ENCODE data around the gene SAMD4A.
"Not testable (repeated sequence)": the region's sequence is repeated elsewhere in the genome, so short reads cannot be mapped to it uniquely, and the experiment has no call there.

SAMD4A gene

DNA sequence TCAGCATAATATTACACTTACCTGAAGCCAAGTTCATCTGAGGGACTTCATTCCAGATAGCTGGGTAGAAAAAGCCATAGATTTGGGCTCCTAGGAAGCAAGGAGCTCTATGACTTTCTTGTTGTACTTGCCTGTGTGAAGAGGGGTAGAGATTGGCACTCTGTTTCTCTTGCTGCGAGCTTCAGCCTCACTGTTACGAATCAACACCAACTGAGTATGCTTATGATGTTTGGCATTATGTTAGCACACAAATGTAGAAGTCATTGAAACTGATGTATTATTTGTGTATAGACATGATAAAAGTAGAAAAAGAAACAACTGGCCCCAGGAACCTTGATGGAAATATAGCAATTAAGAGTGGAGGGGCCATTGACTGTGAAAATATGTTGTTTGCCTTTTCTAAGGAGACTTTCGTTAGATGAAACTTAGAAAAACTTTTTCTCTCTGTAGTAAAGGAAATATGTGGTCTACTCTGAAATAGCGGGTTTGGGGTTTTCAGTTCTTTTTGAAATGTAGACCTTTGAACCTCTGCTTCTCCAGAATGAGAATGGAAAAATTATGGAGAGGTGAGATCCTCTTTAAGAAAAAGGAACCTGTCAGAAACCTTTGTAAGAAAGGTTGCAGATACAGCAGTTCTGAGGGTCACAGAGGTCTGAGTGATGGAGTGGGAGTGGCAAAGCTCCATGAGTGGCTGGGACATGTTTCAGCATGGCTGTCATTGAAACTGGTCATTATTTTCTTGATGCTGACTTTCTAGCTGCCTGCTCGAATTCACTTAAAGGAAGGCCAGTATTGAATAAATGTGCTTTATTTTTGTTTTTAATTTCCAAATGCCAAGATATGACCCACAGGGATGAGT is 175.8 kb downstream of the SAMD4A start:
- DNase-seq = no peak

DNA sequence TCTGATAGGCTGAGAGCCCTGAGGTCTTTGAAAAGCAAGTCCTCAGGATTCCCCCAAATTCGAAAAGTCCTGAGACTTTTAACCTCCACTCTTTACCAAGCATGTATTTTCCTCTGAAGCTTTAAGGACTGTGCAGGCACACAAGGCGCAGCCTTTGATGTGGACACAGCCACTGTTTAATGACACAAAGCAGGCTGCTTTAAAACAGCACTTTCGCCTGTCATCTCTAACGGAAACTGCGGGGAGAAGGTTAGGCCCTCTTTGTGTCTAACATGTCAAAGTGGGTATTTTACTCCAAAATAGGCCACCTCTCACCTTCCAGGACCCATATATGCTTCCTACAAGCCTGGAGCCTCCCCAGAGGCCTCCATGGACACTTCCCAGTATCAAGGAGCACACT is 176.5 kb downstream of the SAMD4A start:
- no peak for DNase-seq

DNA sequence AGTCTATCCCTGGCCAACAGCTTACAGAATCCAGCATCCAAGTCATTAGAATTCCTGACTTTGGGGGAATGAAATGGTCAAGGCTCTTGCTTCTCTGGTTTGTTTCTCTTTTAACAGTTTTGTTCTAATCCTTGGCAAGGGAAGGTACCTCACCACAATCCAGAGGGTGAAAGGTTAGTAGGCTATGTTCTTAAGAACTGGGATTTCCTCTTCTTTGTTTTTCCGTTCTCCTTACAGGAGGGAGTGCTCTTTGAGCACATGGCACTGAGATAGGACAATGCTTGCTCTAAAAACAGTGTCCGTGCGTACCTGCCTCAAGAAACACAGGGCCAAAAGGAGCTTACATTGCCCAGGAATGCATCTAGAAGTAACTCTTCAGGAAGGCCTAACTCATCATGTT is 179.1 kb downstream of the SAMD4A start:
- DNase-seq = no peak

DNA sequence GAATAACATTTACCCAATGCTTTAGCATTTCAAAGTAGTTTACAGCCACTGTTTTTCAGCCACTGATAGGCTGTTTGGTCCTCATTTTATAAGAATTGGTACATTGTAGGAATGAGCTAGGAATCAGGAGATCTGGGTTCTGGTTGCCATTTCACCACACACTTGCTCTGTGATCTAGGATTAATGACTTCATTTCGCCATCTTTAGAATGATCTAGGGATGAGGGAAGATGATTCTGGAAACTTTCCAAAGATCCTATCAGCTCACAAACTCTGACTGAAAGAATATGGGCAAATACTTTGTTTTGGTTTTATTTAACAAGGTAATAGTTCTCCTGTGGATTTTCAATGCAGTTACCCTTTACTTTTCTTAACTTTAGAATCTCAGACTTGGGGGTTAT is 180.7 kb downstream of the SAMD4A start:
- no peak for DNase-seq

DNA sequence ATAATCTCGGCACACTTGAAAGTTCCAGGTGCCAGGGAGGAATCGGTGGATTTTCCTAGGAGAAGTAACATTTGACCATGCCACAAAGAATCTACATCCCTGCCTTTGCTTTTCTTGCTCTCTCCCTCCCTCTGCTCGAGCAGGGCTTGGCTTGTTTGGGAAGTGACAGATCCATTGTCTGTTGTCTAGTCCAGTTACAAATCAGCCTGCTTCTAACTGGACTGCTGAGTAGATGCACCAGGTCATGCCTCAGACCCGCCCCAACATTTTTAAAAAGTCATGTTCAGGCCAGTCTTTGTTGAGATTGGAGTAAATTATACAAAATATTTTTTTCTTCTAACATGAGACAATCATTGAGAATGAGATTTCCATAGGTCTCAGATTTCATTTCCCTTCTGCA is 182.3 kb downstream of the SAMD4A start:
- DNase-seq = no peak

DNA sequence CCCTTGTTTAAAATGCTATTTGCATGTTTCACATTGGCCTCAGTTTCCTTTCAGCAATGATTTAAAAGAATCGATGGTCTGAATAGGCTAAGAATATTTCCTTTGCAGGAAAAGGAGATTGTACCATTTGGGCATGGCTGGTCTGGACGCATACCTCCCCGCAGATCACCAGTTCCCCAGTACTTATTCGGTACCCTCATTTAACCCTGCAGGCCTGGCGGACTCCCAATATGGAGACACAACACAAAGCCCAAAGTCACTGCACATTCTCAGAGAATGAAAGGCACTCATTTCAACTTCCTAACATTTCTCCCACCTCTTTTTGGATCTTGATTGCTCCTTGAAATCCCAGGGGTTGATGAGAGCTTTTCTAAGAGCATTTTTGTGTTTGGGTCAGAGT is 182.8 kb downstream of the SAMD4A start:
- no peak for DNase-seq

DNA sequence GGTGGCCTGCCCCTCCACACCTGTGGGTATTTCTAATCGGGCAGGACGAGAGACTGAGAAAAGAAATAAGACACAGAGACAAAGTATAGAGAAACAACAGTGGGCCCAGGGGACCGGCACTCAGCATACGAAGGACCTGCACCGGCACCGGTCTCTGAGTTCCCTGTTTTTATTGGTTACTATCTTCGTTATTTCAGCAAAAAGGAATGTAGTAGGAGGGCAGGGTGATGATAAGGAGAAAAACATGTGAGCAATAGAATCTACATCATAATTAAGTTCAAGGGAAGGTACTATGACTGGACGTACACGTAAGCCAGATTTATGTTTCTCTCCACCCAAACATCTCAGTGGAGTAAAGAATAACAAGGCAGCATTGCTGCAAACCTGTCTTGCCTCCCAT is 185.7 kb downstream of the SAMD4A start:
- DNase-seq = not testable (repeated sequence)

DNA sequence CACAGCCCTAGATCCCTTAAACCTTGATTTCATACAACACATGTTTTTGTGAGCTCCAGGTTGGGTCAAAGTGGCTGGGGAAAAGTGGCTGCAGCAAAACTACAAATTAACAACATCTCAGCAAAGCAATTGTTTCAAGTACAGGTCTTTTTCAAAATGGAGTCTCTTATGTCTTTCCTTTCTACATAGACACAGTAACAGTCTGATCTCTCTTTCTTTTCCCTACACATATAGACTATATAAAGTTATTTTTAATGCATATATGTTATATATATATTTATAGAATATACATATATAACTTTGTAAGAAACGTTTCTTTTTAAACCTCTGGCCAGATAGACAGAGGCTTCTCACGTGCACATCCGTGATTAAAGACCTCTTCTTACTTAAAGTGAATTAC is 186.5 kb downstream of the SAMD4A start:
- DNase-seq = not testable (repeated sequence)

DNA sequence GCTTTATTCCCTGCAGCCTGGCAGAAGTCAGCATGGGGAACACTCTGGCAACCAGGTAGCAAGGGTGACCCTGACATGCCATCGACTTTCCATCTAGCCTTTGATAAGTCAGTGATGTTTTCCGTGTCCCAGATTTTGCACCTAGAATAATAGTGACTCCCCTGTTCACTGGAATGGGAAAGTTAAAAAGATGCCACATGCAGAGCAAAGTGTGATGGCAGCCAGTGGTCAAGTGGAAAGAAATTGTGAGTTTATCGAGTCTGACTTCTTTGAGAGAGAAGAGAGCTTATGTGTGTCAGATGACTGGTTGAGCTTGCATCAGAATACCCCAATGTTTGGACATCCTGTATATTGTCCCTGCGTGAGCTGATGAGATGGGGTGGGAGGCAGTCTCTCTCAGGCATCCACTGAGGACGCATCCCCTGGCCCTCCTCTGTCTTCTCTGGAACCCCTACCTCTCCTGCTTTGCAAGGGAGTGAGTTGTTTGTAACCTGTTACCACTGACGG is 187.2 kb downstream of the SAMD4A start:
- DNase-seq = no peak

DNA sequence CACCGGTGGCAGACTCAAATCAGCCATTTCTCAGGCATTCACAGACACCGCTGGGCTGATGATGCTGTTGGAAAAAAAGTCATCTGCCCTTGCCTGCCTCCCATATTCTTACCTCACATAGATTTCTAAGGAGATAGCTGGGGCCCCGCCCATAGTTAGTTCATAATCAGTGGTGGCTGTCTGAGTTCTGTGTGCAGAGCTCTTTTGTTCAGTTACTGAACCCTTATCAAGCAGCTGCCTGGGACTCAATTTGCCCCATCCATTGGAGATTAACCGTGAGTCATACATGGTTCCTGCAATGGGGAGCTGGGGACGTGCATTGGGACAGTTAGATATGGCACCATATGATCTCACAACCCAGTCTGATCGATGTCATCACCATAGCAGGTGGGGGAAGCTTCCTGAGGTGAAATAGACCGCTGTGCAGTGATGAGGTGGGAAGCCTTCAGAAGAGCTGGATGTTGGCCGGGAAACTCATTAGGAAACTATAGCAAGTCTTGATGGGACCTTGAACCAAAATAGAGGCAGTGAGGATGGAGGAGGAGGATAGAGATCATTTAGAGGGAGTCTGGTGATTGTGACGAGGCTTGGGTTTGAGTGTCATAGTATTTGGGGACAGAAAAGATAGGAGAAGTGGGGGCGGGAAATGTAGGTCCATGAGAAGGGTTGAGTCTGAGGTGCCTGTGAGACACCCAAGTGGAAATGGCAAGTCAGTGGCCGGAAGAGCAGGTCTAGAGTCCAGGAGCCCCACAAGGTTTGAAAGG is 187.9 kb downstream of the SAMD4A start:
- DNase-seq = no peak

DNA sequence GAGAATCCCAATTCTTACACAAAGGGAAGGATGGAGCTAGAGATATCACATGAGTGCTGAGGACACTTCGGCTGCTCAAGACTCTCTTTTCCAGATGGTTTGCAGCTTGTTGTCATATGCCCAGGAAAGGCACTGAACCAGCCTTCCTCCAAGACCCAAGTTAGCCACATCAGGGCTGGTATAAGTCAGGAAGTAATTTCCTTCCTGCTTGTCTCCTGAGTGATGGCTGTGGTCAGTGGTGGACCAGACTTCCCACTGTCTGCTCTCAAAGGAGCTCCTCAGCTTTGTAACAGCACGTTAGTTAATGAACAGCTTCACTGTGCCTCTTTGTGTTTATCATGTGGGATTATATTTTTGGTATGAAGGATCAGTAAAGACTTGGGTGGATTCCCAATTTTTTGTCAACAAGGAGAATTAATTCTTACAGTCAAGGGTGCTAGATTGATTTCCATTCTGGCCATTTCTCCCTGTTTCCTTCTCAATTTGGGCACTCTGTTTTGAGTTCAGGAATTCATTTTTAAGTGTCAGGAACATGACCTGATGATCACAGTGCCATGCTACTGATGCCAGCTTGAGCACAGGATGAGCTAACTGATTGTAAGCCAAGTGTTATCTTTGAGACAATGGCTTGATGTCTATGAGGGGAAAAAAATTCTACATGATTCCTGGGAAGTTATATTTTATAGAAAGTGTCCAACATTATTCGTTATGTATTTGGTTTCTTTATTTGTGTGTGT is 189.9 kb downstream of the SAMD4A start:
- DNase-seq = no peak

DNA sequence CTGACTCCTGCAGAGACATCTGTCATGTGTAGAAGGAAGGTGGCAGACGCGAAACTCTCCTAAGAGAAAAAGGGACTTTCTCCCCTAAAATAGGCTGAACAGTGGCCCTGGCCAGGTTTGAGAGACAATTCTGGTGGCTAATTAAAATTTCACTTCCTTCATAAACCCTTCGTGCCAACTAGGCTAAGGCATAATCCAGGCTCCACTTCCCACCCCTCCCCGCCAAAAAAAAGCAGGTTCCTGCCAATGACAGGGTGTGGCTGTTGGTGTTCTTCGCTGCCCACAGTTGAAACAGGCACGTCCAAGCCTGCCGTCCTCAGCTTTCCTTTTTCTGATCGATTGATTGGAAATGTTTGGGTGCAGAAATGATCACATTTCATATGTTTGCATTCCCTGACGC is 191.1 kb downstream of the SAMD4A start:
- DNase-seq = no peak

DNA sequence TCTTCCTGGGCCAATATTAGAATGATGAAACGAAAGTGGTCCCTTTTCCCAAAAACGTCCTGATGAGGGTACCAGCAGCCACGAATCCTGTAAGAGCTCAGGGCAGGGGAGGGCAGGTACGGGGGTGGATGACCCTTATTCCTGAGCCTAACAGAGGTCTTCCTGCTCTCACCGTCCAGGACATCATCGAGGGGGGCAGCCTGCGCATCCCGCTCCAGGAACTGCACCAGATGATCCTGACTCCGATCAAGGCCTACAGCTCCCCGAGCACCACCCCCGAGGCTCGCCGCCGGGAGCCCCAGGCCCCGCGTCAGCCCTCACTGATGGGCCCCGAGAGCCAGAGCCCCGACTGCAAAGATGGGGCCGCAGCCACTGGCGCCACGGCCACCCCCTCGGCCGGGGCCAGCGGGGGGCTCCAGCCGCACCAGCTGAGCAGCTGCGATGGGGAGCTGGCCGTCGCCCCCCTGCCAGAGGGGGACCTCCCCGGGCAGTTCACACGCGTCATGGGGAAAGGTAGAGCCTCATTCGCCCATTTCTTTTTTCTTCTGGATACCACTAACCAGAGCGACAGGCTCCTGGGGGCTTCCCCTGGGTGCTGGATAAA is 193.2 kb downstream of the SAMD4A start:
- DNase-seq = no peak

DNA sequence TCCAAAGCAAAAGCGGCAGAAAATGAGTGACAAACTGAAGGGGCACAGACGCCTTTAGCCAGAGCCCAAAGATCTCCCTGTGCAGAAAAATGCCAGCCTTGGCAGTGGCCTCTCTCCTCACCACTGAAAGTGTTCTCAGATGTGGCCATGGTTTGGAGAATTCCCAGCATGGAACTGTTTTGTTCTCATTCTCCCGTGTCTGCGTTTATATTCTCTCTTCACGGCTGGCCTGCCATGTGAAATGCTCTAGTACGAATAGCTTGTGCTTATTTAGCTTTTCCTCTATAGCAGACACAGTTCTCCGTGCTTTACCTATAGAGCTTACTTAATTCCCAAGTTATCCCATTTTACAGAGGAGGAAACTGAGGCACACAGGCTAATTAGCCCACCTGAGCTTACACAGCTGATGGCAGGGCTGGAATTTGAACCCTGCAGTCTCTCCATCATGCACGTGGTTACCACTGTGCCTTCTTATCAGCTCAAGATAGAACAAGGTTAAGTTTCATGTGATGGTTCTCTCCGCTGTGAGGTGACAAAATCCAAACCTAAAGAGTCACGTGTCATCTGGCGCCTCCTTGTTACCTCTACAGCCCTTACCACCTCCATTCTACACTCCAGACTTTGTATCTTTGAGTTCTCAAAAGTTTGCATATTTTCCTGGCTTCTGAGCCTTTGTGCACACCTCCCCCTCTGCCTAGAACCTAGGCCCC is 194.1 kb downstream of the SAMD4A start:
- no peak for DNase-seq

DNA sequence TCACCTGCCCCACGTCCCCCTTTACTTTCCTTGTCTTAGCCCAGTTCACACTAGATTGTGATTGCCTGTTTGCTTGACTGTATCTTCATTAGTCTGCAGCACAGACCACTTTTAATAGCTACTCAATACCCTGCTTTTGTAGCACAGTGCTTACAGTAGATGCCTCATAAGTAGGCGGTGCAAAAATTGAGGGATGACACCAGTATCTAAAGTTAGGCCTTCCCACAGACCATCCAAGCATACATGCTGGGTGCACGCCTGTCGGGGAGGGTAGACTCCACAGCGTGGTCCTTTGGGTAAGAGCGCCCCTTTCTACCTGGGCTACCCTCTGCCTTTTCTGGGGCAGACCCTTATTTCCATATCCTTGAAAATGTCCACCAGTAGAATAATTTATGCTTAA is 194.9 kb downstream of the SAMD4A start:
- no peak for DNase-seq

DNA sequence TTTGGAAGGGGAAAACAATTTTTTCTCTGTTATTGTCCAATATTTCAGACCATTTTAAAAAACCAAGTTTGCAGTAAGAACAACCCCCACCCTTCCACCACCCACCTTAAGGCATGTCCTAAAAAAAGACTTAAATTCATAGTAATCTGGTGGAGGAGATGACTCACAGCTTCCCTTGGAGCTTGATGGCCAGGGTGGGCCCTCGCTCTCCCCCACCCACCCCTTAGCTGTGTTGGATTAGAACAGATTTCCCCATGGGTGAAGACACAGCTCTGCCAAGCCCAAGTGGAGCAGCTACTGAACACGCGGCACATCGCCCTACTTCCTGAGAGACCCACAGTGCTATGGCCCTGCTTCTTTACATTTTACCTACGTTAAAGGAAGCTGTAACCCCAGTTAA is 195.4 kb downstream of the SAMD4A start:
- no peak for DNase-seq

DNA sequence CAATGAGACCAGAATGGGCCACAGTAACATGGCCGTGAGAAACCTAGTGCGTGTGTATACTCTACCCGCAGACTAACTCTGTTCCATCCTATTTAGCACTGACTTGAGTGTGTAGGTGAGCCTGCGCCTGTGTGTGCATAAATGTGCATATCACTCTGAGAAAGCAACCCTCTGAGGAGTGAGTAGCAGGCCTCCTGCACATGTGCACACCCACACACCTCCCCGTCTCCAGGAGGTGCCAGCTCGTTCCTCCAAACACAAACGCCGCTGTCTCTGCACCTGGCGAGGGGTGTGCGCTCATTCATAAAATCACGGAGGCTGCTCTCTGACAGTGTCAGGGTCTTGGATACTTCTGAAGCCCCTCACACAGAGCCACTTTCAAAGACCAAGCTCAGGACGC is 196.8 kb downstream of the SAMD4A start:
- DNase-seq = no peak

DNA sequence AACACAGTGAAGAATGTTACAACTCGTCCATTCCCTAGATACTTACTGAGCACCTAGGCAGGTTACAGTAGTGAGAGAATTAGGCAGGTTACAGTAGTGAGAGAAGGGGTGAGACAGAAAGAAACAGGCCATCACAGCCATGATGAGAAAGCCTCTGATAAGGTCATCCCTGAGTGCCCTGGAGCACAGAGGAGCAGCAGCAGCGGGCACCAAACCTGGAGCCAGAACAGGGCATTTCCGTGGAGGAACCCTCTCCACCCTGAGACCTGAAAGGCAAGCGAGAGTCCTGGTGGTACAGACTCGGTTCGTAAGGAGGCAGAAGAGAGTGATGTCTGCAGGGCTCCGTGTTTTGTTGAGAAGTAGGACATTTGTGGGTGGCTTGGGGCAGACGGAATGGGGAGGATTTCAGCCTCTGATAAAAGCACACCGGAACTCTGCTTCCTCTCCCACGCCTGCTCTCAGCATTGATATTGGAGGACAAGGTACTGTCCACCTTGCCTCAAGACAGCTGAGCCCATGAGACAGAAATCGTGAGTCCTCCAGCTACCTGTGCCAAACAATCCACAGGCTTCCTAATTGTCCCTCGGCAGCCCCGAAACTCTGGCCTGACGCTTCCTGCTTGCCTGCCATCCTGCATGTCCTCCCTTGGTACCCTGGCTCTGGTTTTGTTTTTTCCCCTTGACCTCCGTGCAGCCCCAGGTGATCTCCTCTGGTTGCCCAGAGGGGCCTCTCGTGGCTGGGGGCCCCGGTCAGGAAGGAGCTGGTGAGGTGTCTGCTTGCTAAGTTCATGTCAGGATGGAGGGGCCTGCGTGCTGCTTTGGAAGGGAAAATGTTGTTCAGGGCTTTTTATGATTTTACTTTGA is 199.6 kb downstream of the SAMD4A start:
- DNase-seq = no peak

DNA sequence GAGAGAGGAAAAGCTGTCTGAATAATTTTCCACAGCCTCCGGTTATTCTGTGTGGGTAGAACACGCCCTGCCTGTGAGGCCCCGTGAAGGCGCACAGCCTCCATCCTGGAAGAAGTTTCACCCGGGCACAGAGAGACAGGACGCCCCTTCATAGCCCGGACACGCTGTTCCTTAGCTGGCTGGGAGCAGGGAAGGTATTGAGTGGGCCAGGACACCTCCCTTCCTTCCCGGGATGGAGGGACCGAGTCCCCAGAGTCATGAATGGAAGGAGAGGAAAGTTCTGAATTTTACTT is 200.2 kb downstream of the SAMD4A start:
- no peak for DNase-seq

DNA sequence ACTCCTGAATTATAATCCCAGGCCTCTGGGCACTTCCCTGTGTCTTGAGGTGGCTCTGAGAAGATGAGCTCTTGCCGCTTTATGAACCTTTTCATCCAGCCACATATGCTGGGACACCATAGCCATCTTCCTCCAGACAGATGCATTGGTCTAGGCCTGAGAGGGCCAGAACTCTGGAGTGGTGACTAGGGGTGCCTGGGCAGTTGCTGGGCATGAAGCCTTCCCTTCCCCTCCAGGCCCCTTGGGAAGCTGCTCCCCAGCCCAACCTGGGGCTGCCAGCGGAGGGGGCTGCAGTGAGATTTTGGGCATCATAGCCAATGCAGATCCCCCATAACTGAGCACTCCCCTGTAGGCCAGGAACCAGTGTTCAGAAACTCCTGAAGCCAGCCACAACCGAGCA is 200.5 kb downstream of the SAMD4A start:
- DNase-seq = no peak

DNA sequence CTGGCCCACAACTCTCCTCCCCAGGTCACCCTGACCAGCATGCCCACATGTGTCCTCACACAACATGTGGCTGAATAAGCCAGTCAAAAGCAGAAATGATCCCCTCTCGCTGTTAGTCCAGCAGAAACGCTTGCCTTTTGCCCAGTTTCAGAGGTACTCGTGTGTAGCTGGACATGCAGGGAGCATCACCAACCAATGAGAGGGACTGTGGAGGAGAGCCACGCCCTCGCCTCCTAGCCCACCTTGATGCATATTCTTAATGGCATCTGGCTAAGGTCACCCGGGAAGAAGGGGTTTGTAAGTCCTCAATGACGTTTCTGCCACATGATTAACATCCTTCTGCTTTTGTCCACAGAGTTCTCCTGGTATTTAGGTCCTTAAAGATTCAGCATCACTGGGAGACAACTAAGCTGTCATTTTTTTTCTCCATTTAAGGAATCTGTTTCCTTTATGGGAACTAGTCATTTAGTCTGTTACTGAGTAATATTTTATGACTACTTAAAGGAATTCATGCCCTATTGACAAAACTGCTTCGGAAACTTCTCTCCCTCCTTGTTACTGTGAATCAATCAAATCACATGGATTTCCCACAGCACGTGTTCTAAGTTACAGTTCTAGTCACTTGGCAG is 201.7 kb downstream of the SAMD4A start:
- DNase-seq = no peak
